ENCODE data around the gene SLC4A4.

SLC4A4 gene

GRCh38 chr4:71411981-71412380 lies 73.2 kb downstream of the SLC4A4 start:
- no peak overlapping the region for H3K4me3 ChIP-seq (ENCODE audit: low read length)
- TF ChIP-seq ZNF274 (IDR thresholded peaks at IDR 0.05; ENCODE audit: low read depth, low read length), result no peak

GRCh38 chr4:71415491-71415890 lies 76.7 kb downstream of the SLC4A4 start:
- TF ChIP-seq ZNF274 (IDR thresholded peaks at IDR 0.05; ENCODE audit: low read depth, low read length), result no peak
- H3K4me3 ChIP-seq (ENCODE audit: low read length), result no peak overlapping the region

- no peak for TF ChIP-seq ZNF274 (IDR thresholded peaks at IDR 0.05; ENCODE audit: low read depth, low read length)
- no peak overlapping the region for H3K4me3 ChIP-seq (ENCODE audit: low read length)
These were observed 78.3 kb downstream of the SLC4A4 start for GRCh38 chr4:71417150-71417549.

- no peak for TF ChIP-seq ZNF274 (IDR thresholded peaks at IDR 0.05; ENCODE audit: low read depth, low read length)
- no peak overlapping the region for H3K4me3 ChIP-seq (ENCODE audit: low read length)
These were observed 87.7 kb downstream of the SLC4A4 start for GRCh38 chr4:71426381-71427042.

- no peak for TF ChIP-seq ZNF274 (IDR thresholded peaks at IDR 0.05; ENCODE audit: low read depth, low read length)
- H3K4me3 ChIP-seq (ENCODE audit: low read length), result no peak overlapping the region
These were observed 90.3 kb downstream of the SLC4A4 start for GRCh38 chr4:71429106-71429505.

GRCh38 chr4:71429962-71430361 lies 91.1 kb downstream of the SLC4A4 start:
- no peak overlapping the region for H3K4me3 ChIP-seq (ENCODE audit: low read length)
- no peak for TF ChIP-seq ZNF274 (IDR thresholded peaks at IDR 0.05; ENCODE audit: low read depth, low read length)

- TF ChIP-seq ZNF274 (IDR thresholded peaks at IDR 0.05; ENCODE audit: low read depth, low read length), result no peak
- H3K4me3 ChIP-seq (ENCODE audit: low read length), result no peak overlapping the region
These were observed 91.8 kb downstream of the SLC4A4 start for GRCh38 chr4:71430609-71431008.

- TF ChIP-seq ZNF274 (IDR thresholded peaks at IDR 0.05; ENCODE audit: low read depth, low read length), result no peak
These were observed 101.8 kb downstream of the SLC4A4 start for GRCh38 chr4:71440612-71441011.

DNA sequence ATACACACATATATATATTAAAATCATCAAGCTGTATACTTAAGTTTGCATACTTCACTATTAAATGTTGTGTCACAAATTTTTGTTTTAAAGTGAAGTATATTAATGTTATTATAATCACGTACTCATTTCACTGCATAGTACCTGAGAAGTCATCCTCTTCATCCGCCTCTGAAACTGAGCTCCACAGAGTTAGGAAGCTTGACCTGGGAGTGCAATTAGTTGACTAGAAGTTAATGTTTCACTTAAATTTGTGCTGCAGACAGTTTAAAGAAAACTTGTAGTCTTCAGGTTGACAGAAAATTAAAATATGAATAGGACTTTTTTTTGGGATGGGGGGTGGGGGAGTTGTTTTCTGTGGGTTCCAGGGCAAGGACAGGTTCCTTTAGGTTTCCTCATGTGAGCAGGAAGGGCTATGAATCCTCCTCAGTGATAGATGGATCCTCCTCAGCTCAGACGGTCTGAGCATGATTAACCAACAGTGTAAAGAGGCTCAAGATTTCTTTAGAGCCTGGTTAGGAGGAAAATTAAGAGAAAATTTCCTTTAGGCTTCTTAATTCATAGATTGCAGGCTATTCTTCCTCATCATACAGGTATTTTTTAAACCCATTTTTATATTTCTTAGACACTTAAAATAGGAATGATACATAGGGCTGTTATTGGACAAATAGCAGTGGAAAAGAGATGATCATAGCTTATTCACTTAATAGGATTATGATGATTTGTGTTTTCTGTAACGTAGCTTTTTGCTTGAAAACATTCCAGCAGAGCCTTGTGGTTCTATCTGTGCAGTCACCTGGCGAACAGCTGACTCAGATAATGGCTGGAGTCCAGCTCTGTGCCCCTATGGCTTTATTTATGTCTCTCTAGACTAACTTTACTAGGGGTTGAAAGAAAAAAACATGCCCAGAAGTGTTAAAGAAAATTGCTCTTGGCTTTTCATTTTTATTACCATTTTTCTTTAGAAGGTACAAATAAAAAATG lies 102.7 kb downstream of the SLC4A4 start:
- no peak overlapping the region for H3K4me3 ChIP-seq (ENCODE audit: low read length)
- no peak for TF ChIP-seq ZNF274 (IDR thresholded peaks at IDR 0.05; ENCODE audit: low read depth, low read length)

More at GRCh38 chr4:71440612-71441011, 101.8 kb downstream of the SLC4A4 start:
- H3K4me3 ChIP-seq (ENCODE audit: low read length), result no peak overlapping the region

DNA sequence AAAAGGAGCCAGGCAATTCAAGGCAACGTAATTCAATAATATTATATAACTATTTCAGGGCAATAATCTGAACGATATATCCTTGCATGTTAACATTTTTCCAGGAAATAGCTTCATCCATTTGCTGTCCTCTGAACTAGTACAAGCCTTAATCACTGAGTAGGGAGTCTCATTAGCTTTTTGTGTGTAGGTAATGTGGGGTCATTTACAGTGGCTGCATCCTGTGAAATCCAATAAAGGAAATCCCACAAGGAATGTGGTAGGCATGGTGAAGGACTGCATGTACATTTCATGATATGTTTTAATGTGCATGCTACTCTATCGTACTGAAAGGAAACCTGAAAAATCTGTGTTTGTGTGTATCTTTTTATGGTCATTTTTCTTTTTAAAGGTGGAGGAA lies 103.5 kb downstream of the SLC4A4 start:
- no peak for TF ChIP-seq ZNF274 (IDR thresholded peaks at IDR 0.05; ENCODE audit: low read depth, low read length)
- H3K4me3 ChIP-seq (ENCODE audit: low read length), result no peak overlapping the region

- no peak overlapping the region for H3K4me3 ChIP-seq (ENCODE audit: low read length)
- no peak for TF ChIP-seq ZNF274 (IDR thresholded peaks at IDR 0.05; ENCODE audit: low read depth, low read length)
These were observed 105.6 kb downstream of the SLC4A4 start for GRCh38 chr4:71444395-71444794.

- TF ChIP-seq ZNF274 (IDR thresholded peaks at IDR 0.05; ENCODE audit: low read depth, low read length), result no peak
- no peak overlapping the region for H3K4me3 ChIP-seq (ENCODE audit: low read length)
These were observed 107.0 kb downstream of the SLC4A4 start for GRCh38 chr4:71445811-71446210.

DNA sequence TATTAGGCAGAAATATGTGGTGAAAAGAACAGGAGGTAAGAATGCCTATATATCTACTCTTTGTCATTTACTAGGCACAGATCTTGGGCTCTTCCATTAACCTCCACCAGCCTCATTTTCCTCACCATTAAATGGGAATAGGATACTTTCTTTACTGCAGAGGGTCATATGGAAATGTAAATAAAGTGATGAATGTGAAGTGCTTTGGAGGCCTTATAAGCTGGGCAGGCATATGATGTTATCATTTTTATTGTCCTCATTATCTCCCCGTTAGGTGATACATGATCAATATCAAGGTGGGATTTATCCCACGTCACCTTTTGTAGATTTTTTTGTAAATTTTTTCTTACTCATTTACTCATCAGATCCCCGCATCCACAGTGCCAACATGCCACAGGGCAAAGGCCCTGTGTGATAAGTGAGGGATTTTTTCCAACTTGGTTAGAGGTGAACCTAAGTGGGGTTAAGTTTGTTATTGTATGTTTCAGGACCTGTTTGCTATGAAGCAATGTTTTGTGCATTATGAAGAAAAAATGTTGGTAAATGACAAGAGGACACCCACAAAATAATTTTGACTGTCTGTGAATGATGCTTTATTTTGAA lies 107.8 kb downstream of the SLC4A4 start:
- H3K4me3 ChIP-seq (ENCODE audit: low read length), result no peak overlapping the region
- no peak for TF ChIP-seq ZNF274 (IDR thresholded peaks at IDR 0.05; ENCODE audit: low read depth, low read length)

DNA sequence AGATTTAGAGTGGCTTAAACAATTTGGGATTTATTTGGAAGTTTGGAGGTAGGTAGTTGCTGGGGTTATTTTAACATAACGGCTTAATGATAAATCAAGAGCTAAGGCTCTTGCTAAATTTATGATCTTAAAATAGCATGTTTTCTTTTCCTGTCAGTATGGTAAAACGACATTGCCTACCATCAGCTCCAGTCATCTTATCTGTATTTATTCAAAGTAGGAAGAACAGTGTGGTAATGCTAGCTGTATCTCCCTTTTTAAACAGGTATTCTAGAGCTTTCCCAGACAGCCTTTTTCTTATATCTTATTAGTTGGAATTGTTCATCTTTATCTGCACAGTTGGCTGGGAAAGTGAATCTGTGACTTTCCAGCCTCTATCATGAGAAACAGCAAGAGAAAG lies 110.2 kb downstream of the SLC4A4 start:
- H3K4me3 ChIP-seq (ENCODE audit: low read length), result no peak overlapping the region
- TF ChIP-seq ZNF274 (IDR thresholded peaks at IDR 0.05; ENCODE audit: low read depth, low read length), result no peak

Measured in GM08714 (cell line).